ENCODE measurements around the gene AGFG2.
"Not testable (repeated sequence)": the region's sequence is repeated elsewhere in the genome, so short reads cannot be mapped to it uniquely, and the experiment has no call there.

Gene AGFG2

GRCh38 chr7:100553032-100553431 is 14.0 kb downstream of the AGFG2 start:
- no peak for DNase-seq

GRCh38 chr7:100555701-100556100 is 16.7 kb downstream of the AGFG2 start:
- no peak for DNase-seq

GRCh38 chr7:100556541-100556940 is 17.5 kb downstream of the AGFG2 start:
- no peak for DNase-seq

- no peak for DNase-seq
These were observed 20.1 kb downstream of the AGFG2 start for GRCh38 chr7:100559127-100559526.

GRCh38 chr7:100561491-100562194 is 22.6 kb downstream of the AGFG2 start:
- no peak for DNase-seq

GRCh38 chr7:100562195-100563099 is 23.4 kb downstream of the AGFG2 start:
- no peak for DNase-seq

GRCh38 chr7:100563100-100563564 is 24.1 kb downstream of the AGFG2 start:
- DNase-seq = no peak

GRCh38 chr7:100563809-100564400 is 24.9 kb downstream of the AGFG2 start:
- peak; percentile 38 to 54 for DNase-seq

- not testable (repeated sequence) for DNase-seq
These were observed 25.4 kb downstream of the AGFG2 start for GRCh38 chr7:100564405-100564804.

- no peak for DNase-seq
These were observed 26.1 kb downstream of the AGFG2 start for GRCh38 chr7:100565133-100565571.

GRCh38 chr7:100566018-100566531 is 27.1 kb downstream of the AGFG2 start:
- DNase-seq = no peak

GRCh38 chr7:100567031-100567730 is 28.2 kb downstream of the AGFG2 start:
- no peak for DNase-seq

- no peak for DNase-seq
These were observed 28.8 kb downstream of the AGFG2 start for GRCh38 chr7:100567751-100568175.

GRCh38 chr7:100568176-100568895 is 29.3 kb downstream of the AGFG2 start:
- no peak for DNase-seq

GRCh38 chr7:100568896-100569844 is 30.2 kb downstream of the AGFG2 start:
- peak; percentile 40 to 65 for DNase-seq

- DNase-seq = no peak
These were observed 32.2 kb downstream of the AGFG2 start for GRCh38 chr7:100570954-100571828.

- DNase-seq = no peak
These were observed 32.8 kb downstream of the AGFG2 start for GRCh38 chr7:100571829-100572116.

GRCh38 chr7:100572281-100572948 is 33.4 kb downstream of the AGFG2 start:
- no peak for DNase-seq
